Measurements from ENCODE around the gene NEU3.

NEU3 gene

DNA sequence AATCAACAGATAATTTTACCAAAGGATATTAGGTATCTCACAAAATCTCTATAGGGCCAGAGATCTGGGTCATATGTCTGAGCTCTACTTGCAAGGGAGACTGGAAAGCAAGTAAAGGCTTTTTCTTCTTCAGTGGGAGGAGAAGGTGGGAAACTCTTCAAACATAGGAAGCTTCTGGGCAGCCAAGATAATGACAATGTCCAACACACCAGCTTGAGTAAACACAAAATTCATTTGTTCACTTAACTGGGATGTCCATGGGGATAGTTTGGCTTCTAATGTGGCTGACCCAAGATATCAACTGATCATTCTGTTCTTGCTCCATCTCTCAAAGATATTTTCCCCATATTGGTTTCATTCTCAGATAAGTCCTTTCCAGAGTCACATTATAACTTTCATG lies 70.6 kb downstream of the NEU3 start:
- no peaks in the 10 kb centered on the region for H3K4me1 ChIP-seq (ENCODE audit: low read depth, poor library complexity, severe bottlenecking)
- no peak overlapping the region for H3K9ac ChIP-seq
- no peak overlapping the region for H3K27ac ChIP-seq
- H3K79me2 ChIP-seq (ENCODE audit: insufficient read depth, low read depth), result no peaks in the 10 kb centered on the region
- no peak overlapping the region for H3K4me2 ChIP-seq
- H2AFZ ChIP-seq (ENCODE audit: low read depth), result no peak overlapping the region
- H3K36me3 ChIP-seq (ENCODE audit: insufficient read depth), result no peaks in the 10 kb centered on the region
- H3K27me3 ChIP-seq (ENCODE audit: insufficient read depth, low read depth), result no peaks in the 10 kb centered on the region
- no peaks in the 10 kb centered on the region for H4K20me1 ChIP-seq (ENCODE audit: insufficient read depth)
- TF ChIP-seq, protein P1, sequence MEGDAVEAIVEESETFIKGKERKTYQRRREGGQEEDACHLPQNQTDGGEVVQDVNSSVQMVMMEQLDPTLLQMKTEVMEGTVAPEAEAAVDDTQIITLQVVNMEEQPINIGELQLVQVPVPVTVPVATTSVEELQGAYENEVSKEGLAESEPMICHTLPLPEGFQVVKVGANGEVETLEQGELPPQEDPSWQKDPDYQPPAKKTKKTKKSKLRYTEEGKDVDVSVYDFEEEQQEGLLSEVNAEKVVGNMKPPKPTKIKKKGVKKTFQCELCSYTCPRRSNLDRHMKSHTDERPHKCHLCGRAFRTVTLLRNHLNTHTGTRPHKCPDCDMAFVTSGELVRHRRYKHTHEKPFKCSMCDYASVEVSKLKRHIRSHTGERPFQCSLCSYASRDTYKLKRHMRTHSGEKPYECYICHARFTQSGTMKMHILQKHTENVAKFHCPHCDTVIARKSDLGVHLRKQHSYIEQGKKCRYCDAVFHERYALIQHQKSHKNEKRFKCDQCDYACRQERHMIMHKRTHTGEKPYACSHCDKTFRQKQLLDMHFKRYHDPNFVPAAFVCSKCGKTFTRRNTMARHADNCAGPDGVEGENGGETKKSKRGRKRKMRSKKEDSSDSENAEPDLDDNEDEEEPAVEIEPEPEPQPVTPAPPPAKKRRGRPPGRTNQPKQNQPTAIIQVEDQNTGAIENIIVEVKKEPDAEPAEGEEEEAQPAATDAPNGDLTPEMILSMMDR (conservative IDR thresholded peaks at IDR 0.05; ENCODE audit: low read depth, low read length), result no peak
- H3K4me3 ChIP-seq (IDR thresholded peaks at IDR 0.05; ENCODE audit: insufficient read depth, low read depth, low read length), result no peak overlapping the region

DNA sequence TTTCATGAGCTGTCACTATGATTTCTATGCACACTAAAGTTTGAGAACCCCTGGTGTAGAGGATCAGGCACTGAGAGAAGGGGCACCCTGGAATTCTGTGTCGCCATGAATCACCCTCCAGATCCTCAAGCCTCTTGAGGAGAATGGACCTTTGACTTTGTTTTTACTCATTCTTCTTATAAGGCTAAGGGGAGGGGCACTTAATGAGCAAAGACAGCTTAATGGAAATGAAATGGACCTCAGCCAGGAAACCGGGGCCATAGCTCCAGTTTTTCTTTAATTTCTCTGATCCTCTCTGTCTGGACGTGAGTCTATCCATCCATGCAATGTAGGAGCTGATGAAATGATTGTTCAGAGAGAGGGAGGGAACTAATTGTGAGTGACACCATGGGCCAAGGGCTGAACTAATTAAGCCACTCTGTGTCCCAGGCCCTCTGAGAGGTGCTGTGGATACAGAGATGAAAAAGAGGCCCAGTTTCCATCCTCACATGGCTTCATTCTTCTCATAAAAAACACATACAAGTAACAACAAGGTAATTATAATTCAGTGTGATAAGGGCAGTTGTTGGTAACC lies 75.1 kb downstream of the NEU3 start:
- no peaks in the 10 kb centered on the region for H3K27me3 ChIP-seq (ENCODE audit: insufficient read depth, low read depth)
- no peak overlapping the region for H3K9ac ChIP-seq
- no peaks in the 10 kb centered on the region for H4K20me1 ChIP-seq (ENCODE audit: insufficient read depth)
- no peak overlapping the region for H3K27ac ChIP-seq
- TF ChIP-seq, protein P1 (conservative IDR thresholded peaks at IDR 0.05; ENCODE audit: low read depth, low read length), result no peak
- no peaks in the 10 kb centered on the region for H3K79me2 ChIP-seq (ENCODE audit: insufficient read depth, low read depth)
- no peak overlapping the region for H2AFZ ChIP-seq (ENCODE audit: low read depth)
- no peak overlapping the region for H3K4me3 ChIP-seq (IDR thresholded peaks at IDR 0.05; ENCODE audit: insufficient read depth, low read depth, low read length)
- H3K4me2 ChIP-seq, result no peak overlapping the region
- no peaks in the 10 kb centered on the region for H3K36me3 ChIP-seq (ENCODE audit: insufficient read depth)
- H3K4me1 ChIP-seq (ENCODE audit: low read depth, poor library complexity, severe bottlenecking), result no peaks in the 10 kb centered on the region

DNA sequence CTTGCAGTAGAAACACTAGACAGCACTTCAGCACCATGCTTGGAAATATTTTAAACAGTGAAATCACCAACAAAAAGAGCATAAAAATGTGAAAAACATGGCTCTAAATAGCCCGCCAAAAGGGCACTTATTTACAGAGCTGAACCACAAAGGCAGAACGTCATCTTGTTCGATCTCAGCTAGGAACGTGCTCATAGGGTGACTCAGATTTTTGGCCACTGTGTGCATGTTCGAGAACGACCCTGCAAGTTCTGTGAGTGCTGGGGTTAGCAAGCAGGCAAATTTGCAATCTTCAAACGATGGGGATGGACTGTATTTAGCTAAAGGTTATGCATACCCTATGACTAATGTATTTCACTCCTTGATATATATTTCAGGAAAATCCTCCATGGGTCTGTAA lies 77.3 kb downstream of the NEU3 start:
- no peak overlapping the region for H3K9ac ChIP-seq
- H3K4me1 ChIP-seq (ENCODE audit: low read depth, poor library complexity, severe bottlenecking), result peaks cover 9% of the 10 kb centered on the region
- H3K4me3 ChIP-seq (IDR thresholded peaks at IDR 0.05; ENCODE audit: insufficient read depth, low read depth, low read length), result no peak overlapping the region
- no peaks in the 10 kb centered on the region for H3K27me3 ChIP-seq (ENCODE audit: insufficient read depth, low read depth)
- no peaks in the 10 kb centered on the region for H3K79me2 ChIP-seq (ENCODE audit: insufficient read depth, low read depth)
- no peaks in the 10 kb centered on the region for H3K36me3 ChIP-seq (ENCODE audit: insufficient read depth)
- no peak overlapping the region for H3K27ac ChIP-seq
- no peak overlapping the region for H3K4me2 ChIP-seq
- TF ChIP-seq, protein P1 (conservative IDR thresholded peaks at IDR 0.05; ENCODE audit: low read depth, low read length), result no peak
- H2AFZ ChIP-seq (ENCODE audit: low read depth), result no peak overlapping the region
- H4K20me1 ChIP-seq (ENCODE audit: insufficient read depth), result no peaks in the 10 kb centered on the region

Measured in KMS-11 (cell line).